RWPE1 (cell line): ENCODE results near the gene GNG4.
"Not testable (repeated sequence)": the region's sequence is repeated elsewhere in the genome, so short reads cannot be mapped to it uniquely, and the experiment has no call there.

Source experiments
- CTCF ChIA-PET: fragments of 350-600 bp; sonication (Branson Sonifier 250); formaldehyde crosslinking; extraction: SDS; loops from one replicate; lab custom pipeline; 2021; lab: Yijun Ruan, JAX
- POLR2A ChIA-PET: fragments of 400-600 bp; formaldehyde crosslinking; extraction: SDS; loops from one replicate; lab custom pipeline; 2020; ENCODE audit warnings: antibody characterized with exemption; ENCODE audit not compliant: low non-redundant PET; lab: Yijun Ruan, JAX
- DNase-seq: peaks from one replicate; pipeline ENCODE4 v3.0.0; 2012; ENCODE audit warnings: low spot score
- H3K27ac ChIP-seq: fragments of 450-650 bp; 2 replicates; pipeline ENCODE4 v1.5.1; 2017
- TF ChIP-seq, protein P1 (sequence below): fragments of 450-650 bp; conservative IDR thresholded peaks from 2 replicates; pipeline ENCODE4 v1.5.1; 2017; ENCODE audit warnings: low read depth, mild to moderate bottlenecking

The GNG4 gene

DNA sequence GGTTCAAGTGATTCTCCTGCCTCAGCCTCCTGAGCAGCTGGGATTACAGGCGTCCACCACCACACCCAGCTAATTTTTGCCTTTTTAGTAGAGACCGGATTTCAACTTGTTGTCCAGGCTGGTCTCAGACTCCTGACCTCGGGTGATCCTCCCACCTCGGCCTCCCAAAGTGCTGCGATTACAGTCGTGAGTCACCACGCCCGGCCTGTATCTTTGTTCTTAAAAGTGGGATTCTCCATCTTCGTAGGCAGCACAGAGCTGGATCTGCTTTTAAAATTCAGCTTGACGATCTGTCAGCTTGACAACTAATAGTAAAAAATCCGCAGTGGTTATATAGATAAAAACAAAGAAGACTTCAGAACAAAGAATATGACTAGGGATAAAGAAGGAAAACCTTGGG is 2.8 kb upstream of the GNG4 start:
- DNase-seq = no peak
- H3K27ac ChIP-seq = no peak overlapping the region
- TF ChIP-seq, protein P1, sequence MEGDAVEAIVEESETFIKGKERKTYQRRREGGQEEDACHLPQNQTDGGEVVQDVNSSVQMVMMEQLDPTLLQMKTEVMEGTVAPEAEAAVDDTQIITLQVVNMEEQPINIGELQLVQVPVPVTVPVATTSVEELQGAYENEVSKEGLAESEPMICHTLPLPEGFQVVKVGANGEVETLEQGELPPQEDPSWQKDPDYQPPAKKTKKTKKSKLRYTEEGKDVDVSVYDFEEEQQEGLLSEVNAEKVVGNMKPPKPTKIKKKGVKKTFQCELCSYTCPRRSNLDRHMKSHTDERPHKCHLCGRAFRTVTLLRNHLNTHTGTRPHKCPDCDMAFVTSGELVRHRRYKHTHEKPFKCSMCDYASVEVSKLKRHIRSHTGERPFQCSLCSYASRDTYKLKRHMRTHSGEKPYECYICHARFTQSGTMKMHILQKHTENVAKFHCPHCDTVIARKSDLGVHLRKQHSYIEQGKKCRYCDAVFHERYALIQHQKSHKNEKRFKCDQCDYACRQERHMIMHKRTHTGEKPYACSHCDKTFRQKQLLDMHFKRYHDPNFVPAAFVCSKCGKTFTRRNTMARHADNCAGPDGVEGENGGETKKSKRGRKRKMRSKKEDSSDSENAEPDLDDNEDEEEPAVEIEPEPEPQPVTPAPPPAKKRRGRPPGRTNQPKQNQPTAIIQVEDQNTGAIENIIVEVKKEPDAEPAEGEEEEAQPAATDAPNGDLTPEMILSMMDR = no peak
- POLR2A ChIA-PET = no interaction called here
- CTCF ChIA-PET = interaction anchor here (0.6 to 0.9 kb wide), 2 partner anchors 55 to 69 kb away, joined by 3 to 4 read pairs; no protein-coding TSS in a partner anchor

DNA sequence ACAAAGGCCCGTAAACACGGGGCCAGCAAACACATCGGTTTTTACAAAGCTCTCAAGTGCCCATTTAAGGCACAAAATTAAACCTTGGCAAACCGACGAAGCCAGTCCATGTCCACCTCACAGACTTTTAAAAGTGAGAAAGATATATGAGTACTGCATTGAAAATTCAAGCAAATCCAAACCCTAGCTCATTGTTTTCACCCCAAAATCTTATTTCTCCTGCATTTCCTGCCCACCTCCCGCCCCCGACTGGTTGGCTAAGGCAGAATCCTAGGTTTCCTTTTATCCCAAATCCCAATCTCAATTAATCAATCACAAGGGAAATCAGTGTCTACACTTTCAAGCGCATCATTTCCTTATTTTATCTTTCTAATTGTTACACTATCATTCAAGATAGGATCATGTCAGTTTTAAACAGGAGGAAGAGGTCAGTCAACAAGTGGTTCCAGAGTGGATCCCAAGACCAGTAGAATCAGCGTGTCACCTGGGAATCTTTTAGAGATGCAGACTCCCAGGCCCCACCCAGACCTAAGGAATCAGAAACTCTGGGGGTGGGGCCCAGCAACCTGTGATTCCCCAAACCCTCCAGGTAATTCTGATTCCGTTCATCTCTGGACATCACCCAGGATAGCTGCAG is 1.7 kb upstream of the GNG4 start:
- TF ChIP-seq, protein P1 = no peak
- CTCF ChIA-PET = interaction anchor here (0.6 kb wide), 1 partner anchor 39 kb away, joined by 3 read pairs; no protein-coding TSS in a partner anchor
- DNase-seq = no peak
- no peak overlapping the region for H3K27ac ChIP-seq
- POLR2A ChIA-PET = no interaction called here

- H3K27ac ChIP-seq = no peak overlapping the region
- ChIA-PET CTCF (no interaction called here), POLR2A (no interaction called here)
- TF ChIP-seq, protein P1 = no peak
- DNase-seq = no peak
Observed at GRCh38 chr1:235650341-235651169, 971 bp upstream of the GNG4 start.

DNA sequence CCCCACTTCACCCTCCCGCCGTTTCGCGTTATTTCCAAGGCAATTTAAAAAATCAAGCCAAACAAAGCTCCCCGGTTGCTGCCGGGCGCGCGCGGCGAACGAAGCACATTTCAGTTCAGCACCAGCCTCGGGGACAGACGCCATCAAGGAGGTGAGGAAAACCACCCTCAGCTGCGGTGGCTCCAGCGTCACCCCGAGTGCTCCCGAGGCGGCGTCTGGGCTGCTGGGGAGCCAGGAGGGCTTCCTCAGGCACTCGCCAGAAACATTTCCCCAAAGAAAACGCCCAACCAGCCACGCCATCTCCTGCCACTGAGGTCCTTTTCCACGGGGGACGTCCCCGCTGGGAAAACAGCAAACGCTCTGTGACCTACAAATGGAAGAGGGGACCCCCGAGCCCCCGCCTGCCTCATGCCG is 623 bp downstream of the GNG4 start:
- no peak overlapping the region for H3K27ac ChIP-seq
- CTCF ChIA-PET = interaction anchor here (0.7 kb wide), 1 partner anchor 275 kb away, joined by 3 read pairs; no protein-coding TSS in a partner anchor
- POLR2A ChIA-PET = no interaction called here
- TF ChIP-seq, protein P1 = no peak
- peak; percentile 51 for DNase-seq

DNA sequence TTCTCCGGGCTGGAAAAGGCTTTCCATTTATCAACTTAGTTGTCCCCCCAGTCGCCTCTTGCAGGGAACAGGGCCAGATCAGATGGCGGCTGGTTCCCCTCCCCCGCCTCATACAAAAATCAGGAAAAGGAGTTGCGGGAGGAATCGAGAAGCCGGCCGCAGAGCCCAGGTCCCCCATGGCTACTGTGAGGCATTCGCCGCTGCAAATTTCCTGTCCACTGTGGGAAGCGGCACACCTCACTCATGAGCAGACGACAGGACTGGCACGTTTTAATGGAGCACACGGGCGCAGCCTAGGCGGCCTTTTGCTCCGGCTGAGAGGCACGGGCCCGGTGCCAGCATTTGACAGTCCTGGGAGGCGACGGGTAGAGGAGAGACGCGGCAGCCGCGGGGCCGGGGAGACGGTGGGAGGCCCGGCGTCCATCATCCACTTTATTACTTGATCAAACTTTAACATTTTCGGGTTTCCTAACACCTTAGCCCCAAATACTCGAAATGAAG is 1.1 kb downstream of the GNG4 start:
- DNase-seq = no peak
- ChIA-PET POLR2A (no interaction called here), CTCF (interaction anchor here (0.7 kb wide), 1 partner anchor 276 kb away, joined by 3 read pairs; no protein-coding TSS in a partner anchor)
- TF ChIP-seq, protein P1 = no peak
- no peak overlapping the region for H3K27ac ChIP-seq

GRCh38 chr1:235647537-235647936 is 2.0 kb downstream of the GNG4 start:
- CTCF ChIA-PET = interaction anchor here (0.7 kb wide), 2 partner anchors 15 to 324 kb away, joined by 3 to 4 read pairs; no protein-coding TSS in a partner anchor
- DNase-seq, H3K27ac ChIP-seq, POLR2A ChIA-PET: not testable (repeated sequence)
